Ammon's horn (tissue), 1 donor: ENCODE measurements around the gene POLA2.
"Not testable (repeated sequence)": the region's sequence is repeated elsewhere in the genome, so short reads cannot be mapped to it uniquely, and the experiment has no call there.

ENCODE experiments used
- DNase-seq: peaks from one replicate; pipeline ENCODE4 v3.0.0-alpha.2; 2016; ENCODE audit warnings: low spot score

POLA2 gene

GRCh38 chr11:65241692-65242091, 20.1 kb upstream of the POLA2 start:
- no peak for DNase-seq

- DNase-seq = no peak
Observed at GRCh38 chr11:65242389-65242788, 19.4 kb upstream of the POLA2 start.

GRCh38 chr11:65243797-65244196, 18.0 kb upstream of the POLA2 start:
- DNase-seq = no peak

GRCh38 chr11:65245046-65245445, 16.7 kb upstream of the POLA2 start:
- DNase-seq = not testable (repeated sequence)

GRCh38 chr11:65246506-65246905, 15.3 kb upstream of the POLA2 start:
- DNase-seq = no peak

GRCh38 chr11:65248184-65248710, 13.5 kb upstream of the POLA2 start:
- not testable (repeated sequence) for DNase-seq

GRCh38 chr11:65251476-65251875, 10.3 kb upstream of the POLA2 start:
- no peak for DNase-seq

- DNase-seq = no peak
Observed at GRCh38 chr11:65254724-65255123, 7.0 kb upstream of the POLA2 start.

GRCh38 chr11:65258988-65259387, 2.8 kb upstream of the POLA2 start:
- DNase-seq = no peak

GRCh38 chr11:65260302-65260701, 1.5 kb upstream of the POLA2 start:
- DNase-seq = no peak

- no peak for DNase-seq
Observed at GRCh38 chr11:65260756-65261590, 789 bp upstream of the POLA2 start.

GRCh38 chr11:65262381-65262680, 569 bp downstream of the POLA2 start:
- peak; percentile 56 for DNase-seq

GRCh38 chr11:65262776-65263175, 1.0 kb downstream of the POLA2 start:
- DNase-seq = no peak

- not testable (repeated sequence) for DNase-seq
Observed at GRCh38 chr11:65264747-65265146, 3.0 kb downstream of the POLA2 start.

GRCh38 chr11:65266210-65266609, 4.4 kb downstream of the POLA2 start:
- no peak for DNase-seq

- peak; percentile 84 for DNase-seq
Observed at GRCh38 chr11:65274735-65275682, 13.2 kb downstream of the POLA2 start.

- no peak for DNase-seq
Observed at GRCh38 chr11:65275906-65276305, 14.1 kb downstream of the POLA2 start.

- DNase-seq = no peak
Observed at GRCh38 chr11:65277631-65278277, 16.0 kb downstream of the POLA2 start.

GRCh38 chr11:65278356-65278755, 16.6 kb downstream of the POLA2 start:
- DNase-seq = no peak

GRCh38 chr11:65279279-65279678, 17.5 kb downstream of the POLA2 start:
- DNase-seq = no peak

- no peak for DNase-seq
Observed at GRCh38 chr11:65279741-65280440, 18.1 kb downstream of the POLA2 start.

GRCh38 chr11:65280646-65281045, 18.9 kb downstream of the POLA2 start:
- no peak for DNase-seq
